Sigmoid colon (tissue), 7 donors: ENCODE measurements around the gene PSMB7. TPM values are rescaled to one million over a fixed set of nuclear protein-coding genes. Genes with fewer than 3 reads are reported as not detected.
"Not testable (repeated sequence)": the region's sequence is repeated elsewhere in the genome, so short reads cannot be mapped to it uniquely, and the experiment has no call there.

Experiments
- DNase-seq: peaks from one replicate; pipeline ENCODE4 v3.0.0-alpha.2; 2019
- H3K27ac ChIP-seq, 4 donors: fragments of 200-600 bp; sonication (generic); one replicate each; pipeline ENCODE4 v1.5.1; 2016 to 2019; ENCODE audit warnings: mild to moderate bottlenecking in 1 of 4
- H3K27me3 ChIP-seq, 3 donors: fragments of 200-600 bp; sonication (generic); one replicate each; pipeline ENCODE4 v1.5.1; 2019; ENCODE audit warnings: mild to moderate bottlenecking in 1 of 3
- H3K36me3 ChIP-seq, 4 donors: fragments of 200-600 bp; sonication (generic); one replicate each; pipeline ENCODE4 v1.5.1; 2016 to 2019
- H3K4me1 ChIP-seq, 4 donors: fragments of 200-600 bp; sonication (generic); one replicate each; pipeline ENCODE4 v1.5.1; 2017 to 2019
- H3K4me3 ChIP-seq, 4 donors: fragments of 200-600 bp; sonication (generic); one replicate each; pipeline ENCODE4 v1.5.1; 2017 to 2019; ENCODE audit warnings: mild to moderate bottlenecking in 2 of 4, moderate library complexity in 1 of 4
- H3K9me3 ChIP-seq, 4 donors: fragments of 200-600 bp in 3 of 4; sonication (generic) in 3 of 4; one replicate each; pipeline versions ENCODE4 v1.5.1 to v1.6.1; 2013 to 2019
- EP300 ChIP-seq, 4 donors: sonication (generic); formaldehyde crosslinking; IDR thresholded peaks; one replicate each; pipeline ENCODE4 v1.6.1; 2017; ENCODE audit warnings: antibody characterized with exemption in 4 of 4
- POLR2A ChIP-seq, 2 donors: fragments of 450-650 bp; IDR thresholded peaks; one replicate each; pipeline ENCODE4 v1.6.1; 2016; ENCODE audit warnings: antibody characterized with exemption in 2 of 2, mild to moderate bottlenecking in 2 of 2, moderate library complexity in 2 of 2
- POLR2AphosphoS5 ChIP-seq, 4 donors: sonication (generic); formaldehyde crosslinking; IDR thresholded peaks; one replicate each; pipeline ENCODE4 v1.6.1; 2017; ENCODE audit warnings: antibody characterized with exemption in 4 of 4
- WGBS, 2 donors: extraction: QIAGEN DNeasy Blood & Tissue Kit; methylation state at CpG; one replicate each; pipeline ENCODE4 v1.1.7; 2013; 5-methylcytosine and 5-hydroxymethylcytosine counted together
- intact Hi-C: fragments of 100-400 bp; cut with DNase I; formaldehyde crosslinking; loops from one replicate; pipeline ENCODE4 v1.15.1; 2023
- polyA plus RNA-seq, 3 donors: library from polyadenylated mRNA; stranded (reverse); fragments of 200-250 nt; gene quantifications; one replicate each; pipeline ENCODE4 v1.2.3, GENCODE V29; 2013
- total RNA-seq, 4 donors: library from RNA; depleted of rRNA; stranded (reverse); fragments of >200 nt; gene quantifications; one replicate each; pipeline ENCODE4 v1.1.0, GENCODE V29; 2016
- TF ChIP-seq, protein P1 (sequence below), 4 experiments: fragments of 450-650 bp in 3 of 4; fragments of 200-600 bp in 1 of 4; IDR thresholded peaks; one replicate each; pipeline ENCODE4 v1.5.1; 2016 to 2019; ENCODE audit warnings: antibody characterized with exemption in 4 of 4, mild to moderate bottlenecking in 3 of 4, moderate library complexity in 2 of 4
- donor health status: healthy with polysubstance abuse.
- donor health status: Bipolar disorder and iron deficiency.
- donor health status: healthy.

PSMB7 gene
- total and polyA plus RNA-seq, 7 donors = 136 to 179 (median 171) TPM

DNA sequence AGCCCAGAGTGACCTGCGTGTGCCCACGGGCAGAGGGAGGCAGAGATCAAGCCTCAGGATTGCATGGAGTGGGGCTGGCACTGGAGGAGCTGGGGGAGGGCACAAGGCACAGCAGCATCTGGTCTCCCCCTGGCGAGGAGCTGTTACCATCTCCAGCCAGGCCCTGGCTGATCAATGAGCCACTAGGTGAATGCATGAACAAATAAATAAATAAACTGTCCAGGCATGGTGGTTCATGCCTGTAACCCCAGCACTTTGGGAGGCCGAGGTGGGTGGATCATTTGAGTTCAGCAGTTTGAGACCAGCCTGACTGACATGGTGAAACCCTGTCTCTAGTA lies 14.3 kb upstream of the PSMB7 start:
- WGBS, 2 donors = 43 to 75% methylated on average over 4 of the region's 4 CpGs
- no peak for TF ChIP-seq POLR2AphosphoS5 (IDR thresholded peaks at IDR 0.05)
- TF ChIP-seq POLR2A (IDR thresholded peaks at IDR 0.05) = no peak
- TF ChIP-seq, protein P1, sequence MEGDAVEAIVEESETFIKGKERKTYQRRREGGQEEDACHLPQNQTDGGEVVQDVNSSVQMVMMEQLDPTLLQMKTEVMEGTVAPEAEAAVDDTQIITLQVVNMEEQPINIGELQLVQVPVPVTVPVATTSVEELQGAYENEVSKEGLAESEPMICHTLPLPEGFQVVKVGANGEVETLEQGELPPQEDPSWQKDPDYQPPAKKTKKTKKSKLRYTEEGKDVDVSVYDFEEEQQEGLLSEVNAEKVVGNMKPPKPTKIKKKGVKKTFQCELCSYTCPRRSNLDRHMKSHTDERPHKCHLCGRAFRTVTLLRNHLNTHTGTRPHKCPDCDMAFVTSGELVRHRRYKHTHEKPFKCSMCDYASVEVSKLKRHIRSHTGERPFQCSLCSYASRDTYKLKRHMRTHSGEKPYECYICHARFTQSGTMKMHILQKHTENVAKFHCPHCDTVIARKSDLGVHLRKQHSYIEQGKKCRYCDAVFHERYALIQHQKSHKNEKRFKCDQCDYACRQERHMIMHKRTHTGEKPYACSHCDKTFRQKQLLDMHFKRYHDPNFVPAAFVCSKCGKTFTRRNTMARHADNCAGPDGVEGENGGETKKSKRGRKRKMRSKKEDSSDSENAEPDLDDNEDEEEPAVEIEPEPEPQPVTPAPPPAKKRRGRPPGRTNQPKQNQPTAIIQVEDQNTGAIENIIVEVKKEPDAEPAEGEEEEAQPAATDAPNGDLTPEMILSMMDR (IDR thresholded peaks at IDR 0.05) = no peak
- TF ChIP-seq EP300 (IDR thresholded peaks at IDR 0.05) = no peak

DNA sequence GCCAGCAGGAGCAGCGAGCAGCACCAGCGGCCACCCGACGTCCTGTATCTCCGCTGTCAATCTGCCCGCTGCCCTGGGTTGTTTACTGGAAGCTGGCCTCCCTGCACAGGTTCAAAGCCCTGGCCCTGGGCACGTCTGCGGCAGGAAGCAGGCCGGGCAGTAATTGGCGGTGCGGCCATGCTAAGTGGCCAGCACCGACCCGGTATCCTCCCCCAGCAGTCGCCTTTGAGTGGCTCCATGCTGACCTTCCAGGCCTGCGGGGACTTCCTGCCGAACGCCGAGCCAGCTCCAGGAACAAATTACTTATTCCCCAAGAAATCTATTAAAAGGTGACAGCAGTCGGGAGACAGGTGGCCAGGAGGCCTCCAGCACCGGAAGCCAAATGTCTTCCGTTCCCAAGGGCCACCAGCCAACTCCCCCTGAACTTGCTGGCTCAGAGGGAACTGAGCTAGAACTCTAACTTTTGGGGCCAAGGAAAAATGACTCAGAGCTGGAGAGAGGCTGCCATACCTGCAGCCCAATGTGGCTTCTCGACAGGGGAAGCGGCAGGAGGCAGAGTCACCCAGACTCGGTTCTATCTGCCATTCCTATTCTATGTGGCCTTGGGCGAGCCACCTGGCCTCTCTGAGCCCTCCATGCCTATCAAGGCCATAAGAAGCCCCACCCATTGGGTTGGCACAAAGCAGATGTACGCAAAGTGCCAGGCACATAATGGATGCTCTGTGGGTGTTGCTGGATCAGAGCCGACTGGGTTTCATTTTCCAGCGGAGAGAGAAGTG lies 13.7 kb upstream of the PSMB7 start:
- no peak for TF ChIP-seq POLR2A (IDR thresholded peaks at IDR 0.05)
- TF ChIP-seq, protein P1 (IDR thresholded peaks at IDR 0.05) = no peak
- no peaks in the 10 kb centered on the region for H3K27me3 ChIP-seq
- DNase-seq = peak; percentile 62
- no peaks in the 10 kb centered on the region for H3K9me3 ChIP-seq
- H3K27ac ChIP-seq = no peak overlapping the region
- no peak overlapping the region for H3K4me3 ChIP-seq
- intact Hi-C loops = loop anchor here (10.0 kb wide), 1 partner anchor 106 kb away; no protein-coding TSS in a partner anchor
- 78 to 83% methylated on average over 28 of the region's 28 CpGs for WGBS, 2 donors
- no peaks in the 10 kb centered on the region for H3K36me3 ChIP-seq
- peaks cover 0 to 2% (median 0%) of the 10 kb centered on the region in 4 donors for H3K4me1 ChIP-seq

More for the DNA sequence above, 14.3 kb upstream of the PSMB7 start:
- H3K27me3 ChIP-seq = no peaks in the 10 kb centered on the region
- no peaks in the 10 kb centered on the region for H3K9me3 ChIP-seq
- H3K4me3 ChIP-seq = no peak overlapping the region
- no peak for DNase-seq
- no peak overlapping the region for H3K27ac ChIP-seq
- no peaks in the 10 kb centered on the region for H3K36me3 ChIP-seq
- intact Hi-C loops = loop anchor here (10.0 kb wide), 1 partner anchor 105 kb away; no protein-coding TSS in a partner anchor
- H3K4me1 ChIP-seq = peaks cover 0 to 2% (median 0%) of the 10 kb centered on the region in 4 donors

DNA sequence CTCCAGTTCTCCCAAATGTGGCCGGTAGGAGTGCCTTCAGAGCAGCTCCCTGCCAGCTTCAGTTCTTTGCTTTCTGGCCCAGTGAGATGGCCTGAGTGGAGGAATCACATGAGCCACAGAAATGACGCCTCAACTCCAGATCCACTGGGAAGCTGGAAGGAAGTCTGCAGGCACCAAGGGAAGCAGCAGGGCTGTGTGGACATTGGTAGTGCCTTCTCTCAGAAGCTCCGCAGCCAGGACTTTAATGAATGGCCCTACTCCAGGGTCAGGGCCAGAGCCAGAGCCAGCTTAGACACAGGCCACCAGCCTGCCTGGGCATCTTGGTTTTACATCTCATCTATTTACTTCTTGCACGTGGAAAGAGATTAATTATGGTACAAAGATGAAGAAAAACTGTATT lies 12.0 kb upstream of the PSMB7 start:
- peak; percentile 22 for DNase-seq
- TF ChIP-seq, protein P1 (IDR thresholded peaks at IDR 0.05) = no peak
- TF ChIP-seq POLR2AphosphoS5 (IDR thresholded peaks at IDR 0.05) = no peak
- TF ChIP-seq EP300 (IDR thresholded peaks at IDR 0.05) = no peak
- TF ChIP-seq POLR2A (IDR thresholded peaks at IDR 0.05) = no peak
- intact Hi-C loops = loop anchor here (10.0 kb wide), 1 partner anchor 108 kb away; no protein-coding TSS in a partner anchor

DNA sequence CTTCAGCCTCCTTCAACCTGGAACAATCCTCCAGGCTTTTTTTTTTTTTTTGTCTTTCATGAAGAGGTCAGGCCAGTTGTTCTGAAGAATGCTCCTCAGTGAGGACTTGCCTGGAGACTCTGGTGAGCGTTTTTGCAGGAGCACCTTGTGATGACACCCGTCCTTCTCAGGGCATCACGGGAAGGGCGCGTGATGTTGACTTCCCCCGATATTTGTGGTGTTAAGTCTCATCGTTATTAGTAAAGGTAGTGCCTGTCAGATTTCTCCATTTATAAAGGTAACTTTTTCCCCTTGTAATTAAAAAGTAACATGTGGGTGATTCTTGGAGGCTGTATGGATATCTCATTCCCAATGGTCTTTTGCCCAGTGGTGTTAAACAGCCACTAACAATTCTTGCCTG lies 11.1 kb upstream of the PSMB7 start:
- WGBS, 2 donors = 94 to 95% methylated on average over 7 of the region's 7 CpGs
- H3K4me1 ChIP-seq = peaks cover 0 to 2% (median 0%) of the 10 kb centered on the region in 4 donors
- intact Hi-C loops = loop anchor here (10.0 kb wide), 1 partner anchor 108 kb away; no protein-coding TSS in a partner anchor
- no peak for TF ChIP-seq POLR2A (IDR thresholded peaks at IDR 0.05)
- no peak for TF ChIP-seq POLR2AphosphoS5 (IDR thresholded peaks at IDR 0.05)
- no peaks in the 10 kb centered on the region for H3K36me3 ChIP-seq
- H3K27ac ChIP-seq = no peak overlapping the region
- DNase-seq = peak; percentile 35
- no peak overlapping the region for H3K4me3 ChIP-seq
- H3K9me3 ChIP-seq = no peaks in the 10 kb centered on the region
- H3K27me3 ChIP-seq = no peaks in the 10 kb centered on the region

More for the DNA sequence above, 12.0 kb upstream of the PSMB7 start:
- H3K36me3 ChIP-seq = no peaks in the 10 kb centered on the region
- WGBS, 2 donors = 61 to 67% methylated on average over 4 of the region's 4 CpGs
- H3K9me3 ChIP-seq = no peaks in the 10 kb centered on the region
- no peak overlapping the region for H3K27ac ChIP-seq
- no peak overlapping the region for H3K4me3 ChIP-seq
- peaks cover 0 to 2% (median 0%) of the 10 kb centered on the region in 4 donors for H3K4me1 ChIP-seq
- no peaks in the 10 kb centered on the region for H3K27me3 ChIP-seq

DNA sequence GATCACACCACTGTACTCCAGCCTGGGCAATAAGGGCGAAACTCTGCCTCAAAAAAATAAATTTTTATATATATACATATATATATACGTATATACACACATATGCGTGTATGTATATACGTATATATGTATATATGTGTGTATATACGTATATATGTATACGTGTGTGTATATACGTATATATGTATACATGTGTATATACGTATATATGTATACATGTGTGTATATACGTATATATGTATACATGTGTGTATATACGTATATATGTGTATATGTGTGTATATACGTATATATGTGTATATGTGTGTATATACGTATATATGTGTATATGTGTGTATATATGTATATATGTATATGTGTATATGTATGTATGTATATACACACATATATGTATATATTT lies 10.5 kb upstream of the PSMB7 start:
- not testable (repeated sequence) for H3K27me3 ChIP-seq, H3K9me3 ChIP-seq, H3K4me3 ChIP-seq, DNase-seq, H3K27ac ChIP-seq, H3K36me3 ChIP-seq, H3K4me1 ChIP-seq
- intact Hi-C loops = loop anchor here (10.0 kb wide), 1 partner anchor 109 kb away; no protein-coding TSS in a partner anchor
- 75 to 95% methylated on average over 12 of the region's 12 CpGs for WGBS, 2 donors
